ENCODE data around the gene PAX5.
"Not testable (repeated sequence)": the region's sequence is repeated elsewhere in the genome, so short reads cannot be mapped to it uniquely, and the experiment has no call there.

PAX5 gene

DNA sequence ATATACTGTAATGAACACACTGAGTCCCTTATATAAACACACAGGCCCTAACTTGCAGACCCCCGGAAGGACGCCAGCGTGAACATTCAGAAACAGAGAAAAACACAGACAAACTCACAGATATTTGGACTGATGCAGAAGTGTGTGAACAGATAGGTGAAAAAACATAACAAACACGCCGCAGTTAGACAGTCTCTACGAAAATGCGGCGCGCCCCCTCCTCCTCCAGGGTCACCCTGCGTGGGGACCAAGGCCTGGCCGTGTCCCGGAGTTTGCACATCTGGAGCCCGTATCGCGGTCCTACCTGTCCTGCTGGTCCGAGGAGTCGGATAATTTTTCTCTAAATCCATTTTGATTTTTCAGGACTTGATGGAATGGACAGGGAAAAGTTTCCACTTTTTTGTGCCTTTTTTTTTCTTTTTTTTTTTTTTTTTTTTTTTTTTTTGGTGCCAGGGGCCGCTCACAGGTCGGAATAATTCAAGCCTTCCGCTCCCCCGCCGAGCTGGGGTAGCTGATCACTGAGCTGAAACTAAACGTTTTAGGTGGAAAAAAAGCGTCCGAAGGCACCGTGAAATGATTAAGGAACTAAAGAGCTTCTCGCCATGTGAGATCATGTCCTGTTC, at the start of gene PAX5:
TSS of gene PAX5 (minus strand) at position 587 of the 623 bp plus-strand sequence. CDS start at position 350, 237 bp downstream.
- DNase-seq, result no peak

DNA sequence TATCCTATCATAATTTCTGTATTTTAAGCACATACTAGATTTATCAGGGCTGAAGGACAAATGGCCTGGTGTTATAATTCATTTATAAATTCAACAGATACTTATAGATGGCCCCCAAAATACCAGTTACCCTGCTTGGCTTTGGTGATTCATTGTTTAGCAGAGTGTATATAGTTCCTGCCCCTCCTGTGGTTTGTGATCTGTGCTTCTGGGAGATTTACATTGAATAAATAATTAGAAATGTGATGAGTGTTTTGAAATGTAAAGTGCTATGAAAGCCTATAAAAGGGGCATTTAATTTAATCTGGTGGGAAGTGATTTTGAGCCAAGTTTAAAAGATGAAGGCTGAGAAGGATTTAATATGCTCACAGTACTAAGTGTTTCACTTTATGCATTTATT, 49.6 kb upstream of the PAX5 start:
- DNase-seq, result peak; percentile 2

GRCh38 chr9:37082214-37082765, 48.2 kb upstream of the PAX5 start:
- no peak for DNase-seq

DNA sequence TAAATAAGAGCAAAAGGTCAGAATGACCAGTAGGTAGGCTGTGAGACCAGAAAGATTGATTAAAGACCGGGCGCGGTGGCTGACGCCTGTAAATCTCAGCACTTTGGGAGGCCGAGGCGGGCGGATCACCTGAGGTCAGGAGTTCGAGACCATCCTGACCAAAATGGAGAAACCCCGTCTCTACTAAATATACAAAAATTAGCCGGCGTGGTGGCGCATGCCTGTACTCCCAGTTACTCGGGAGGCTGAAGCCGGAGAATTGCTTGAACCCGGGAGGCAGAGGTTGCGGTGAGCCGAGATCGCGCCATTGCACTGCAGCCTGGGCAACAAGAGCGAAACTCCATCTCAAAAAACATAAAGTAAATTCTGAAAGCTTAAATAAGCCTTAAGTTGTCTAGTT, 47.4 kb upstream of the PAX5 start:
- not testable (repeated sequence) for DNase-seq

- peak; percentile 2 for DNase-seq
These were observed 46.1 kb upstream of the PAX5 start for GRCh38 chr9:37080165-37080628.

DNA sequence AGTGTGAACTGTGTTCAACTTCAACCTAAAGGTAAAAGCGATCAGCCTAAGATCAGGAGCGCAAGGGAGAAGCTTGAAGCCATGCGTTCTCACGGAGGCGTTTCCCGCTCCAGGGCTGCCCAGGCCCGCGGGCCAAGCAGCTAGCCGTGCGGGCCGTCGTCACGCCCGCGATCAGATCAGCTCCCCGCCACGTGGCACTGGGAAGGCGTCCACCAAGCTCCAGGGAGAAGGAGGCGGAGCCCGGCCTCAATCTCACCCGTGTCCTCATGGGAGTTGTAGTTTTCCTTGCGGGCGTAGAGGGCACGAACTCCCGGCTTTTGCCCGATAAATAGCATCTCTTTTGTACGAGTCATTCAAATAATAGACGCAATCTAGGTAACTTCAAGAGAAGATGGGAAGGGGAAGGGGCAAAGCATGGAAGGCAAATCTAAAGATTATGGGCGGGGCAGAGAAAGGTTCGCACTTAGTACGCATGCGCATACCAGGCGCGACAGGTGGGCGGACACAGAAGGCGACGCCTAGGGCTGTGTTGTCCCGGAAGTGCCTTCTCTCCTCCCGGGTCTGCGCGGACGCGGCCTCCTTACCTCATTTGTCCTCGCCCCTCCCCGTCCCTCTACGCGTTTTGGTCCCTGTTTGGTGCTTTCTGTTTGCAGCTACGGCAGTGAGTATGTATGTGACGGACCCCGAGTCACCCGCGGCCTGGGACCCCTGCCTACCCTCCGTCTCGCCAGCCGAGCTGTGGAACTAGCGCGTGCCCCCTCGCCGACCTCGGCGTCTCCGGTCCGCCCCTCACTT, 45.5 kb upstream of the PAX5 start:
- peak; percentile 91 for DNase-seq

DNA sequence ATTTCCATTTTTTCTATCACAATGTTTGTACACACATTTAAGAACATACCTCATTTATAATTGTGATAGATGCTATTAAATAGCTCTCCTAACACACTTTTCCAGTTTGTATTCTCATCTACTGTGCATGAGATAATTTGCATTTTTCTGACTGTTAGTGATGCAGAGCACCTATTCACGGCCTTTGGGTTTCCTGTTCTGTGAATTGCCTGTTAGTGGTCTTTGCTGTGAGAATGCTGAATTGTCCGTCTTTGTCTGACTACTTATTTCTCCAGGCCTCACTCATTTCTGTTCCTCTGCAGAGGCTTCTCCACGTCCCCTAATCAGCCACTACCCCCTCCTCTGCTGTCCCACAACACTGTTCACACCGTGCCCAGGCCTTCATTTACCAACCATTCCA, 40.7 kb upstream of the PAX5 start:
- not testable (repeated sequence) for DNase-seq

DNA sequence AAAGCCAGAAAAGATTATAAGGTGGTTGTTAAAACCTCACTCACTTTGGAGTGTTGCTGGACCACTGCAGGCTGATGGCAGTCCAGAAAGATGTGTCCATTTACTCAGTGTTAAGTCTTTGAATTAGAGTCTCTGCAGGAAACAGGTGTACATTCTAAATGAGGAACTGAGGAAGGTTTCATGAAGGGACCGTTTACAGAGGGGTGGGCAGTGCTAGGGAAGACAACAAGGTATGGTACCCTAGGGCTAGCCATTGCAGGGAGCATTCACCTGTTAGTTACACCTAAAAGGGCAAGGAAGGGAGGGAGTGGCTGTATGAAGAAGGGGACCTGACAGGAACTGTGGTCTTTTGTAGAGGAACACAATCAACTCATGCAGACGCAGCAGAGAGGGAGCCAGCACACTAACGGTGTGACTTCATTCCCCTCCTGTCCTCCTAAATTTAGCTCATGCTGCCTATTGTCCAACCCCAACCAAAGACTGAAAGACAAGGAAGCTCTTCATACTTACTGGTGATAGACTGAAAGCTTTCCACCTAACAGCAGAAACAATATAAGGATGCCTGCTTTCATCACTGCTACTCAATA, 32.2 kb upstream of the PAX5 start:
- no peak for DNase-seq

DNA sequence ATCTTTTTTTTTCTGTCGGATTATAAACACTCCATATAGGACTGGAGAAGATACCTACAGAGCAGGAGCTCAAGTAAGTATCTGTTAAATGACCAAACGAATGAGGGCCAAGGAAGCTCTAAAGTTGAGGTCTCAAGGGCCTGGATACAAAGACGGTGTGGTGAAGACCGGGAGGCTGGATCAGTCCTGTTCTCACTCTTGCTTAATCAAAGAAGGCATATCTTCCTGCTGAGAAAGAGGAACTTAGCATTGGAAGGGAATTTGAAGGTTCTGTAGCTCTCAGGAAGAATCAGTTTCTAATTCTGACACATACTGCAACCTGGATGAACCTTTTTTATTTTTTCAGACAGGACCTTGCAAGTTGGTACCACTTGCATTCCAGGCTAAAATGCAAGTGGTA, 28.3 kb upstream of the PAX5 start:
- DNase-seq, result no peak

GRCh38 chr9:37061768-37062167, 27.7 kb upstream of the PAX5 start:
- peak; percentile 49 for DNase-seq

GRCh38 chr9:37060833-37061232, 26.8 kb upstream of the PAX5 start:
- DNase-seq, result no peak

GRCh38 chr9:37056046-37056920, 22.2 kb upstream of the PAX5 start:
- DNase-seq, result no peak

DNA sequence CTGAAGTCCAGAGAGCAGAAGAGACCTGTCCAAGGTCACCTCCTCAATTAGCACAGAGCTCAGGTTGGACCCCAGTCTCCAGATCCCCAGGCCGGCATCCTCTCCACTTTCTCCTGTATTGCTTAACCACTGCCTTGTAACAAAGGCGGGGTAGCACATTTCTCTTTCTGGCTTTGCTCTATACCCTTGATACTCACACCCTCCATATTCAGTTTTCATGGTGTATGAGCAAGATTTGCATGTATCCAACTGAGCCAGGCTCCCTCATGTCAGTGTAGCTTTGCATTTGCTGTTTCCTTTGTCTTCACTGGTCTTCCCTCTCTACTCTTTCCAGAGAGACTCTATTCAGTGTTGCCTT, 20.3 kb upstream of the PAX5 start:
- not testable (repeated sequence) for DNase-seq

DNA sequence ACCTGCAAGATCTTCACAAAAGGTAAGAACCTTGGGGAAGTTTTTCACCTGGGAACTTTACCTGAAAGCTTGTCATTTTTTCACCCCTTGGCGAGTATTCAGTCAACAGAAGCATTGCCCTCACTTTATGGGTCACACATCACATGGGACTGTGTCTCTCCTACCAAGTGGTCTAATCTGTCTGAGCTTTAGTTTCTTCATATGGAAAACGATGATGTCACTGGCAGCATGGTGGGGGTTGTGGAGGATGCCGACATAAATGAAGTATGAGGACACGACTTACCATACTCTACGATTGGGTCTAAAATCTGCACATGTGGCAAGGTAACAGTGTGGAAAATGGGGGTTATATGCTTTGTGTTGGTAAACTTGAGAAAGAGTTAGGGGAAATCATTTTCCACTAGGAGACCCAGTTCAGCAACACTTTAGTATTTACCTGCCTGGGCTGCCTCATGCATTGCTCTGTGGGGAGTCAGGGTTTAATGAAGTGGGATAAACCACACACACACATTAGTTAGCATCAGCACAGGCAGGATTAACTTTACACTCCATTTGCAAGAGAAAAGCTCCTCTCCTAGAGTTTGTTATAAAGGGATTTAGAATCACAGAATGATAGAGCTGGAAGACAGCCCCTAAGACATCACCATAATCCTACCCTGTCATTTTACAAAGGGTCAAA, 19.8 kb upstream of the PAX5 start:
- no peak for DNase-seq

- DNase-seq, result no peak
These were observed 12.6 kb upstream of the PAX5 start for GRCh38 chr9:37046683-37047082.

- no peak for DNase-seq
These were observed 8.4 kb upstream of the PAX5 start for GRCh38 chr9:37042421-37042820.

DNA sequence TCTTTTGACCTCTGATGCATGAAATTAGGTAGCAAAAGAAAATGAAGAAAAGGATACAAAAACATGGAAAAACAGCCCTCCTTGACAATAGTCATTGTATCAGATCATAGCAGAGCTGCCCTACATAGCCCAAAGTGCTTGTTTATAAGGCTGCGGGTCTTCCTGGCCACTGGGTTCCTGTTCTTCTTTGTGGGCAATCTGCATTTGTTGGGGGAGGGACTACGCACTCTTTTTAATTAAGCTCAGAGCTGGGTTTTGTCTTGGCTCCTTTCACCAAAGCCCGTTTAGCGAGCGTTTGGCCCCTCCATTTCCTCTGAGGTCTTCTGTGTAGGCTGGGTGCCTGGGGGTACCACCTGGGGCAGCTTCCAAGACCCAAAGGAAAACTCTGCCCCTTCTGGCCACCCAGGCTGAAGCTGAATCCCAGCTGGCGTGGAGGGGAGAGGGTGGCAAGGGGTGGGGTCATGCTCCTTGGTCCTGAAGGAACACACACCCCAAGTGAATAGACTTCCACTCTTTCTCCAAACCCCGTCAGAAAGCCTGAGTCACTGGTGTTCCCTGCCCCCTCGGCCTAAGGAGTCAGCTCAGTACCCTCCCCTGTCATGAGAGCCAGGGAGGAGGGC, 6.5 kb upstream of the PAX5 start:
- no peak for DNase-seq

- DNase-seq, result no peak
These were observed 4.9 kb upstream of the PAX5 start for GRCh38 chr9:37038943-37039464.

- no peak for DNase-seq
These were observed 4.4 kb upstream of the PAX5 start for GRCh38 chr9:37038302-37038942.

DNA sequence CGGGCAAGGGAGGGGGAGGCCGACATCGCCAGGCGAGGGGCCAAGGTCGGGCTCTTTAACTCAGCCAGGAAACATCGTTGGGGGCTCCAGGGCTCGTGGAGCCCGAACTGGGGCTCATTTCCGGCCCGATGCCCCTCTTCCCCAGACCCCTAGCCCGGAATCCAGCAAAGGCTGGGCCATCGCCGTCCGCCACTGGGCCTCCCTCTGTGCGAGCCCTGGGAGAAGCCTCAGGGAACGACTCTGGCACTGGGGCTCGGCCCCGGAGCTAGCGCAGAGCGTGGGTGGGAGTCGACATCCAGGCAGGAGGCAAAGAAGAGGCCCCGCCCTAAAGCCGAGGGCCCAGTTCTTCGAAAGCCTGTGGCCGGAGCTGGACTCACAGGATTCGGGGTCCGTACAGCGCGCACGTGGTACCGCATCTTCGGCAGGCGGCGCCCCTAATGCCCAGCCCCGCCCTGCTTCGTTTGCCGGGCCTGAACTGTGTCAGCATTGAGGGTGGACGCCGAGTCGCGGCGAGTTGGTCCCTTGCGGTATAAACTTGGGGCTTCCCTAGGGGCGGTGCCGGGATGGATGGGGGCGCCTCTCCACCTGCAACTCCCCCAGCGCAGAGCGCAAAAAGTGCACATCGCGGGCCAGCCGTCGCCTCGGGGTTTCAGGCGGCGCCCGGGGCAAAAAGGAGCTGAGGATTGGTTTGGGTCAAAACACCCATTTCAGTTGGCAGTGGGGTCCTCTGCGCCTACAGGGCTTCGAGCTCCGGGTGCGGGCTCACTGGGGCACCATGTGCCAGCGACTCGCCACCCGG, 3.6 kb upstream of the PAX5 start:
- DNase-seq, result no peak

Measured in HCEC 1CT (cell line).